Activated naive CD8-positive, alpha-beta T cell (primary cell): ENCODE data around the gene MYH2.

Experiments used
- H3K27ac Mint-ChIP-seq: one replicate; pipeline ENCODE4 v1.8.0; 2021; ENCODE audit warnings: mixed read lengths
- H3K27me3 Mint-ChIP-seq: one replicate; pipeline ENCODE4 v1.8.0; 2021; ENCODE audit warnings: mixed read lengths
- H3K36me3 Mint-ChIP-seq: one replicate; pipeline ENCODE4 v1.8.0; 2021; ENCODE audit warnings: mixed read lengths
- H3K4me1 Mint-ChIP-seq: one replicate; pipeline ENCODE4 v1.8.0; 2021; ENCODE audit warnings: low read depth, mixed read lengths
- H3K4me3 Mint-ChIP-seq: one replicate; pipeline ENCODE4 v1.8.0; 2021; ENCODE audit warnings: mild to moderate bottlenecking, mixed read lengths
- H3K9me3 Mint-ChIP-seq: one replicate; pipeline ENCODE4 v1.8.0; 2021; ENCODE audit warnings: low read depth, mixed read lengths

The MYH2 gene

GRCh38 chr17:10471858-10472257, 77.6 kb downstream of the MYH2 start:
- no peaks in the 10 kb centered on the region for H3K4me1 Mint-ChIP-seq
- no peak overlapping the region for H3K4me3 Mint-ChIP-seq
- no peaks in the 10 kb centered on the region for H3K36me3 Mint-ChIP-seq
- no peak overlapping the region for H3K27ac Mint-ChIP-seq
- no peaks in the 10 kb centered on the region for H3K9me3 Mint-ChIP-seq
- peaks cover 2% of the 10 kb centered on the region for H3K27me3 Mint-ChIP-seq
